ENCODE measurements around the gene PHF20. TPM values are rescaled to one million over a fixed set of nuclear protein-coding genes. Genes with fewer than 3 reads are reported as not detected.

The PHF20 gene
- total and polyA plus RNA-seq, 2 of the 13 experiments (the other 11 are each of a cell fraction or from before 2014, with no cell fraction given): 22.8 to 34.1 TPM

- no peak overlapping the region for H3K4me2 ChIP-seq (ENCODE audit: low read depth, low read length)
- ChIA-PET CTCF (ENCODE audit: low intra/inter-chr PET ratio, low total read pairs) (interaction anchor here (1.4 to 7.4 kb wide), 3 partner anchors 38 to 206 kb away, joined by 7 to 259 read pairs (median 34); partner anchors contain the start of gene SCAND1), POLR2A (interaction anchor here (0.6 to 4.5 kb wide), 4 partner anchors 11 to 146 kb away, joined by 3 to 32 read pairs (median 10); partner anchors contain the start of gene SCAND1)
- peak; percentile 74 for FAIRE-seq
- in situ Hi-C loops (cut with HindIII; ENCODE audit: extremely low pct_ligation_motif_present, low pct_unique_long_range_greater_than_20kb): loop anchor here (5.0 kb wide), 1 partner anchor 204 kb away; no protein-coding TSS in a partner anchor
- peak; percentile 81 for DNase-seq (ENCODE audit: low spot score)
- 5% methylated on average over 6 of the region's 6 CpGs for WGBS (ENCODE audit: low lambda C conversion rate)
- H3K9ac ChIP-seq (ENCODE audit: insufficient read depth, low read depth, low read length): no peak overlapping the region
- peak; percentile 82 for ATAC-seq
- no peak overlapping the region for H3K4me3 ChIP-seq (replicated peaks in 1 of 3; ENCODE audit: insufficient read depth in 1 of 3, low read depth in 2 of 3, low read length in 3 of 3)
- no peaks in the 10 kb centered on the region for H3K79me2 ChIP-seq (ENCODE audit: insufficient read depth, low read length)
- H3K4me1 ChIP-seq (ENCODE audit: insufficient read depth, low read length): no peaks in the 10 kb centered on the region
- no TSS peak for BruUV-seq (replicated peaks)
- no peak overlapping the region for H3K27ac ChIP-seq (ENCODE audit: extremely low read length, insufficient read depth, low read length)
- H3K36me3 ChIP-seq (replicated peaks in 1 of 2; ENCODE audit: control insufficient read depth in 1 of 2, insufficient read depth in 2 of 2, low read length in 2 of 2): no peaks in the 10 kb centered on the region
- H3K9me3 ChIP-seq (ENCODE audit: low read length): no peaks in the 10 kb centered on the region
- H4K20me1 ChIP-seq (ENCODE audit: insufficient read depth, low read length): no peaks in the 10 kb centered on the region
- intact Hi-C loops (cut with micrococcal nuclease; ENCODE audit: unreplicated experiment): loop anchor here (1.0 to 10.0 kb wide), 2 partner anchors 206 to 442 kb away; no protein-coding TSS in a partner anchor
- H2AFZ ChIP-seq (ENCODE audit: low read length): no peak overlapping the region
- no peaks in the 10 kb centered on the region for H3K27me3 ChIP-seq (ENCODE audit: control insufficient read depth in 1 of 2, insufficient read depth in 2 of 2, low read length in 2 of 2)
- TF ChIP-seq SMC3 (IDR thresholded peaks at IDR 0.05; ENCODE audit: low read length): peak; percentile 96
- no peak for TF ChIP-seq ZNF441 (CRISPR knock-in tag; IDR thresholded peaks at IDR 0.05; ENCODE audit: borderline replicate concordance)
- 0 out of 2 replicates have a peak, but pooled peaks have one; percentile 17 for TF ChIP-seq FOSL2 (CRISPR knock-in tag; IDR thresholded peaks at IDR 0.05)
- peak; percentile 57; the same call in 1 of the 2 replicates for TF ChIP-seq ARID3A (IDR thresholded peaks at IDR 0.05; ENCODE audit: low read depth, low read length)
- peak; percentile 60; the same call in 1 of the 2 replicates for TF ChIP-seq ZNF362 (CRISPR knock-in tag; IDR thresholded peaks at IDR 0.05; ENCODE audit: borderline replicate concordance)
- no peak for TF ChIP-seq DNMT1 (CRISPR knock-in tag; IDR thresholded peaks at IDR 0.05)
- TF ChIP-seq XRCC5 (optimal IDR thresholded peaks at IDR 0.05; ENCODE audit: low read length): peak; percentile 85
- 0 out of 2 replicates have a peak, but pooled peaks have one; percentile 12 for TF ChIP-seq BCL6 (CRISPR knock-in tag; IDR thresholded peaks at IDR 0.05)
- peak; percentile 82; the same call in 1 of the 2 replicates for TF ChIP-seq TFAP4 (IDR thresholded peaks at IDR 0.05; ENCODE audit: borderline replicate concordance, low read depth)
- TF ChIP-seq ZNF850 (CRISPR knock-in tag; conservative IDR thresholded peaks at IDR 0.05): no peak
- TF ChIP-seq RAD21 (CRISPR knock-in tag; IDR thresholded peaks at IDR 0.05): peak; percentile 63
- 0 out of 2 replicates have a peak, but pooled peaks have one; percentile 30 for TF ChIP-seq PATZ1 (CRISPR knock-in tag; IDR thresholded peaks at IDR 0.05)
- peak in 1 of 2 experiments; percentile 60; a peak in 1 of 4 replicates for TF ChIP-seq HMGXB4 (CRISPR knock-in tag; IDR thresholded peaks at IDR 0.05; ENCODE audit: borderline replicate concordance in 1 of 2, low read depth in 1 of 2)
Observed at GRCh38 chr20:35992713-35993335, 221.0 kb downstream of the PHF20 start.
